Activated CD4-positive, alpha-beta T cell treated with anti-CD3 and anti-CD28 coated beads, Interleukin-2, amount 10 ng/mL, durations not matched to agents 24 days and 14 days (primary cell): Measurements from ENCODE around the gene ETDC. TPM values are rescaled to one million over a fixed set of nuclear protein-coding genes. Genes with fewer than 3 reads are reported as not detected.
"Not testable (repeated sequence)": the region's sequence is repeated elsewhere in the genome, so short reads cannot be mapped to it uniquely, and the experiment has no call there.

ENCODE experiments used
- DNase-seq: peaks from one replicate; pipeline ENCODE4 v3.0.0; 2022
- H3K27ac Mint-ChIP-seq: one replicate; pipeline ENCODE4 v1.8.0; 2022; ENCODE audit warnings: mild to moderate bottlenecking, mixed read lengths
- H3K27me3 Mint-ChIP-seq: one replicate; pipeline ENCODE4 v1.8.0; 2022; ENCODE audit warnings: mixed read lengths
- H3K36me3 Mint-ChIP-seq: one replicate; pipeline ENCODE4 v1.8.0; 2022; ENCODE audit warnings: low read depth, mild to moderate bottlenecking, mixed read lengths
- H3K4me1 Mint-ChIP-seq: one replicate; pipeline ENCODE4 v1.8.0; 2021; ENCODE audit warnings: mixed read lengths
- H3K4me3 Mint-ChIP-seq: one replicate; pipeline ENCODE4 v1.8.0; 2022; ENCODE audit warnings: mild to moderate bottlenecking, moderate library complexity, mixed read lengths
- H3K9me3 Mint-ChIP-seq: one replicate; pipeline ENCODE4 v1.8.0; 2021; ENCODE audit warnings: mixed read lengths
- intact Hi-C: fragments of 100-400 bp; cut with micrococcal nuclease; formaldehyde crosslinking; loops from one replicate; pipeline ENCODE4 v1.15.1; 2023
- total RNA-seq: library from RNA; stranded (reverse); gene quantifications from 2 replicates; pipeline ENCODE4 v1.2.3, GENCODE V29; 2022

ETDC gene
- total RNA-seq, result not detected in 2 replicates

- H3K4me1 Mint-ChIP-seq, result no peaks in the 10 kb centered on the region
- H3K9me3 Mint-ChIP-seq, result peaks cover 5% of the 10 kb centered on the region
- H3K27ac Mint-ChIP-seq, result no peak within 1 kb of the TSS
- no peak for DNase-seq
- peaks cover 3% of the 10 kb centered on the region for H3K36me3 Mint-ChIP-seq
- H3K27me3 Mint-ChIP-seq, result no peaks in the 10 kb centered on the region
- intact Hi-C loops, result no loop called here
- no peak within 1 kb of the TSS for H3K4me3 Mint-ChIP-seq
These were observed at the start of gene ETDC for GRCh38 chrX:135309430-135309923. Gene ETDC (plus strand): TSS chrX:135309480. CDS start chrX:135309480, 0 bp downstream.

- H3K4me3 Mint-ChIP-seq, H3K27me3 Mint-ChIP-seq, DNase-seq, H3K36me3 Mint-ChIP-seq, H3K4me1 Mint-ChIP-seq, intact Hi-C loops, H3K27ac Mint-ChIP-seq: not testable (repeated sequence)
- peaks cover 16% of the 10 kb centered on the region for H3K9me3 Mint-ChIP-seq
These were observed 48.3 kb upstream of the ETDC start for GRCh38 chrX:135260976-135261375.

- H3K9me3 Mint-ChIP-seq, result peaks cover 20% of the 10 kb centered on the region
- H3K4me3 Mint-ChIP-seq, H3K4me1 Mint-ChIP-seq, intact Hi-C loops, DNase-seq, H3K36me3 Mint-ChIP-seq, H3K27me3 Mint-ChIP-seq, H3K27ac Mint-ChIP-seq: not testable (repeated sequence)
These were observed 45.9 kb upstream of the ETDC start for GRCh38 chrX:135263376-135263775.

- peaks cover 5% of the 10 kb centered on the region for H3K27me3 Mint-ChIP-seq
- no peak overlapping the region for H3K27ac Mint-ChIP-seq
- intact Hi-C loops, result no loop called here
- H3K9me3 Mint-ChIP-seq, result peaks cover 23% of the 10 kb centered on the region
- H3K4me3 Mint-ChIP-seq, result no peak overlapping the region
- no peak for DNase-seq
- no peaks in the 10 kb centered on the region for H3K36me3 Mint-ChIP-seq
- no peaks in the 10 kb centered on the region for H3K4me1 Mint-ChIP-seq
These were observed 45.1 kb upstream of the ETDC start for GRCh38 chrX:135264206-135264605.

- Mint-ChIP-seq H3K36me3 (no peaks in the 10 kb centered on the region), H3K27ac (no peak overlapping the region), H3K4me1 (peaks cover 3% of the 10 kb centered on the region), H3K27me3 (no peaks in the 10 kb centered on the region), H3K9me3 (peaks cover 15% of the 10 kb centered on the region), H3K4me3 (no peak overlapping the region)
- no peak for DNase-seq
- intact Hi-C loops, result no loop called here
These were observed 36.1 kb upstream of the ETDC start for GRCh38 chrX:135273162-135273561.

- DNase-seq, result no peak
- no peaks in the 10 kb centered on the region for H3K27me3 Mint-ChIP-seq
- intact Hi-C loops, result no loop called here
- no peak overlapping the region for H3K4me3 Mint-ChIP-seq
- H3K9me3 Mint-ChIP-seq, result peaks cover 22% of the 10 kb centered on the region
- H3K4me1 Mint-ChIP-seq, result peaks cover 3% of the 10 kb centered on the region
- H3K36me3 Mint-ChIP-seq, result peaks cover 2% of the 10 kb centered on the region
- no peak overlapping the region for H3K27ac Mint-ChIP-seq
These were observed 33.3 kb upstream of the ETDC start for GRCh38 chrX:135275973-135276372.

- Mint-ChIP-seq H3K9me3 (no peaks in the 10 kb centered on the region), H3K27ac (no peak overlapping the region), H3K27me3 (no peaks in the 10 kb centered on the region), H3K36me3 (peaks cover 33% of the 10 kb centered on the region), H3K4me1 (no peaks in the 10 kb centered on the region), H3K4me3 (no peak overlapping the region)
- intact Hi-C loops, result no loop called here
- no peak for DNase-seq
These were observed 21.9 kb upstream of the ETDC start for GRCh38 chrX:135287266-135287823.

- peak; percentile 86 for DNase-seq
- peak overlapping the region; percentile 89 for H3K4me3 Mint-ChIP-seq
- no peaks in the 10 kb centered on the region for H3K27me3 Mint-ChIP-seq
- peaks cover 27% of the 10 kb centered on the region for H3K36me3 Mint-ChIP-seq
- no peaks in the 10 kb centered on the region for H3K4me1 Mint-ChIP-seq
- H3K27ac Mint-ChIP-seq, result peak overlapping the region; percentile 78
- intact Hi-C loops, result no loop called here
- no peaks in the 10 kb centered on the region for H3K9me3 Mint-ChIP-seq
These were observed 13.9 kb upstream of the ETDC start for GRCh38 chrX:135295238-135295943.

GRCh38 chrX:135295944-135296305 is 13.4 kb upstream of the ETDC start:
- peaks cover 23% of the 10 kb centered on the region for H3K36me3 Mint-ChIP-seq
- no peaks in the 10 kb centered on the region for H3K4me1 Mint-ChIP-seq
- H3K4me3 Mint-ChIP-seq, result peak overlapping the region; percentile 89
- H3K27me3 Mint-ChIP-seq, result no peaks in the 10 kb centered on the region
- intact Hi-C loops, result no loop called here
- DNase-seq, result no peak
- H3K27ac Mint-ChIP-seq, result peak overlapping the region; percentile 78
- H3K9me3 Mint-ChIP-seq, result no peaks in the 10 kb centered on the region

- Mint-ChIP-seq H3K9me3 (no peaks in the 10 kb centered on the region), H3K36me3 (peaks cover 6% of the 10 kb centered on the region), H3K4me1 (no peaks in the 10 kb centered on the region), H3K27ac (no peak overlapping the region), H3K4me3 (no peak overlapping the region), H3K27me3 (no peaks in the 10 kb centered on the region)
- no peak for DNase-seq
- intact Hi-C loops, result no loop called here
These were observed 6.9 kb upstream of the ETDC start for GRCh38 chrX:135302269-135302873.

GRCh38 chrX:135304741-135305140 is 4.5 kb upstream of the ETDC start:
- H3K4me3 Mint-ChIP-seq, result no peak overlapping the region
- H3K27ac Mint-ChIP-seq, result no peak overlapping the region
- no peaks in the 10 kb centered on the region for H3K9me3 Mint-ChIP-seq
- no peak for DNase-seq
- peaks cover 3% of the 10 kb centered on the region for H3K36me3 Mint-ChIP-seq
- no peaks in the 10 kb centered on the region for H3K27me3 Mint-ChIP-seq
- H3K4me1 Mint-ChIP-seq, result no peaks in the 10 kb centered on the region
- intact Hi-C loops, result no loop called here

GRCh38 chrX:135307171-135307570 is 2.1 kb upstream of the ETDC start:
- H3K4me1 Mint-ChIP-seq, result no peaks in the 10 kb centered on the region
- no peak overlapping the region for H3K27ac Mint-ChIP-seq
- no peaks in the 10 kb centered on the region for H3K27me3 Mint-ChIP-seq
- intact Hi-C loops, result no loop called here
- peaks cover 3% of the 10 kb centered on the region for H3K36me3 Mint-ChIP-seq
- DNase-seq, result no peak
- H3K4me3 Mint-ChIP-seq, result no peak overlapping the region
- H3K9me3 Mint-ChIP-seq, result peaks cover 4% of the 10 kb centered on the region

GRCh38 chrX:135308345-135308855 is 880 bp upstream of the ETDC start:
- Mint-ChIP-seq H3K4me1 (no peaks in the 10 kb centered on the region), H3K9me3 (peaks cover 5% of the 10 kb centered on the region), H3K27me3 (no peaks in the 10 kb centered on the region), H3K4me3 (no peak overlapping the region), H3K27ac (no peak overlapping the region), H3K36me3 (peaks cover 3% of the 10 kb centered on the region)
- intact Hi-C loops, result no loop called here
- DNase-seq, result no peak

GRCh38 chrX:135315864-135316263 is 6.6 kb downstream of the ETDC start:
- peaks cover 27% of the 10 kb centered on the region for H3K36me3 Mint-ChIP-seq
- no peak overlapping the region for H3K4me3 Mint-ChIP-seq
- H3K9me3 Mint-ChIP-seq, result peaks cover 17% of the 10 kb centered on the region
- no peaks in the 10 kb centered on the region for H3K27me3 Mint-ChIP-seq
- no peak overlapping the region for H3K27ac Mint-ChIP-seq
- no peaks in the 10 kb centered on the region for H3K4me1 Mint-ChIP-seq
- no peak for DNase-seq
- intact Hi-C loops, result no loop called here
